ENCODE data around the gene LMBR1.

- no peak for TF ChIP-seq POLR2AphosphoS5 (IDR thresholded peaks at IDR 0.05; ENCODE audit: low read depth, low read length)
- TF ChIP-seq SIN3A (IDR thresholded peaks at IDR 0.05; ENCODE audit: borderline replicate concordance, insufficient read depth, low read length): no peak
- no peak for TF ChIP-seq TAF1 (IDR thresholded peaks at IDR 0.05; ENCODE audit: borderline replicate concordance, insufficient read depth, low read length)
- TF ChIP-seq, protein P1, sequence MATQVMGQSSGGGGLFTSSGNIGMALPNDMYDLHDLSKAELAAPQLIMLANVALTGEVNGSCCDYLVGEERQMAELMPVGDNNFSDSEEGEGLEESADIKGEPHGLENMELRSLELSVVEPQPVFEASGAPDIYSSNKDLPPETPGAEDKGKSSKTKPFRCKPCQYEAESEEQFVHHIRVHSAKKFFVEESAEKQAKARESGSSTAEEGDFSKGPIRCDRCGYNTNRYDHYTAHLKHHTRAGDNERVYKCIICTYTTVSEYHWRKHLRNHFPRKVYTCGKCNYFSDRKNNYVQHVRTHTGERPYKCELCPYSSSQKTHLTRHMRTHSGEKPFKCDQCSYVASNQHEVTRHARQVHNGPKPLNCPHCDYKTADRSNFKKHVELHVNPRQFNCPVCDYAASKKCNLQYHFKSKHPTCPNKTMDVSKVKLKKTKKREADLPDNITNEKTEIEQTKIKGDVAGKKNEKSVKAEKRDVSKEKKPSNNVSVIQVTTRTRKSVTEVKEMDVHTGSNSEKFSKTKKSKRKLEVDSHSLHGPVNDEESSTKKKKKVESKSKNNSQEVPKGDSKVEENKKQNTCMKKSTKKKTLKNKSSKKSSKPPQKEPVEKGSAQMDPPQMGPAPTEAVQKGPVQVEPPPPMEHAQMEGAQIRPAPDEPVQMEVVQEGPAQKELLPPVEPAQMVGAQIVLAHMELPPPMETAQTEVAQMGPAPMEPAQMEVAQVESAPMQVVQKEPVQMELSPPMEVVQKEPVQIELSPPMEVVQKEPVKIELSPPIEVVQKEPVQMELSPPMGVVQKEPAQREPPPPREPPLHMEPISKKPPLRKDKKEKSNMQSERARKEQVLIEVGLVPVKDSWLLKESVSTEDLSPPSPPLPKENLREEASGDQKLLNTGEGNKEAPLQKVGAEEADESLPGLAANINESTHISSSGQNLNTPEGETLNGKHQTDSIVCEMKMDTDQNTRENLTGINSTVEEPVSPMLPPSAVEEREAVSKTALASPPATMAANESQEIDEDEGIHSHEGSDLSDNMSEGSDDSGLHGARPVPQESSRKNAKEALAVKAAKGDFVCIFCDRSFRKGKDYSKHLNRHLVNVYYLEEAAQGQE (IDR thresholded peaks at IDR 0.05; ENCODE audit: insufficient read depth in 1 of 2, low read depth in 2 of 2, low read length in 2 of 2): no peak
- no peak for TF ChIP-seq FOXP2 (optimal IDR thresholded peaks at IDR 0.05; ENCODE audit: borderline replicate concordance, extremely low read depth, extremely low read length, insufficient read depth)
Observed at GRCh38 chr7:156811706-156812105, 81.3 kb downstream of the LMBR1 start.

Measured in PFSK-1 (cell line).